ENCODE measurements around the gene FRA10AC1.

Gene FRA10AC1

DNA sequence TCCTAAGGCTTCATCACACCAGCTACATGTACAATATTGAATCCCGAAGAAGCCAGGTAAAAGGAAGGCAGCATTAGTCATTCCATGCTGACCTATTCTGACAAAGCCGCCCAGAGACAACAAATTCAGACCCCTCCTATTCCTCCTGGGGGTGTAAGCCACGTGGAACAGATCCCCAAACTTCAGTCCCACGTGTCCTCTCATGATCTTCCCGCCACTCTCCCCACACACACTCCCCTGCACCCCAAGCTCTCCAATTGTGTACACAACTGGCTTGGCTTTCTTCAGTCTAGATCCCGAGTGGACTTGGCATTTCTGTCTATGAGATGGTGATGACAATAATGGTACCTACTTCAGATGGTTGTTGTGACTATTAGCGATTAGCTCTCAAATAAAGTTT, 81.5 kb downstream of the FRA10AC1 start:
- TF ChIP-seq, protein P1, sequence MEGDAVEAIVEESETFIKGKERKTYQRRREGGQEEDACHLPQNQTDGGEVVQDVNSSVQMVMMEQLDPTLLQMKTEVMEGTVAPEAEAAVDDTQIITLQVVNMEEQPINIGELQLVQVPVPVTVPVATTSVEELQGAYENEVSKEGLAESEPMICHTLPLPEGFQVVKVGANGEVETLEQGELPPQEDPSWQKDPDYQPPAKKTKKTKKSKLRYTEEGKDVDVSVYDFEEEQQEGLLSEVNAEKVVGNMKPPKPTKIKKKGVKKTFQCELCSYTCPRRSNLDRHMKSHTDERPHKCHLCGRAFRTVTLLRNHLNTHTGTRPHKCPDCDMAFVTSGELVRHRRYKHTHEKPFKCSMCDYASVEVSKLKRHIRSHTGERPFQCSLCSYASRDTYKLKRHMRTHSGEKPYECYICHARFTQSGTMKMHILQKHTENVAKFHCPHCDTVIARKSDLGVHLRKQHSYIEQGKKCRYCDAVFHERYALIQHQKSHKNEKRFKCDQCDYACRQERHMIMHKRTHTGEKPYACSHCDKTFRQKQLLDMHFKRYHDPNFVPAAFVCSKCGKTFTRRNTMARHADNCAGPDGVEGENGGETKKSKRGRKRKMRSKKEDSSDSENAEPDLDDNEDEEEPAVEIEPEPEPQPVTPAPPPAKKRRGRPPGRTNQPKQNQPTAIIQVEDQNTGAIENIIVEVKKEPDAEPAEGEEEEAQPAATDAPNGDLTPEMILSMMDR (IDR thresholded peaks at IDR 0.05), result no peak

All from LNCAP (cell line).